Esophagus muscularis mucosa (tissue), 4 donors: ENCODE measurements around the gene MACROD2. TPM values are rescaled to one million over a fixed set of nuclear protein-coding genes. Genes with fewer than 3 reads are reported as not detected.

ENCODE experiments used
- DNase-seq: peaks from one replicate; pipeline ENCODE4 v3.0.0-alpha.2; 2017; ENCODE audit errors: extremely low spot score
- H3K27ac ChIP-seq, 4 donors: fragments of 200-600 bp; sonication (generic); replicated peaks in 1 of 4; 1 replicate in 3 of 4; 2 replicates in 1 of 4; pipeline ENCODE4 v1.5.1; 2016 to 2019; ENCODE audit warnings: mild to moderate bottlenecking in 1 of 4
- H3K27me3 ChIP-seq, 4 donors: fragments of 200-600 bp; sonication (generic); one replicate each; pipeline versions ENCODE4 v1.5.1 to v1.6.0; 2016 to 2019
- H3K36me3 ChIP-seq, 4 donors: fragments of 200-600 bp; sonication (generic); one replicate each; pipeline ENCODE4 v1.5.1; 2016 to 2019
- H3K4me1 ChIP-seq, 4 donors: fragments of 200-600 bp; sonication (generic); one replicate each; pipeline ENCODE4 v1.5.1; 2016 to 2019
- H3K4me3 ChIP-seq, 4 donors: fragments of 200-600 bp; sonication (generic); 1 replicate in 2 of 4; 2 replicates in 2 of 4; pipeline ENCODE4 v1.5.1; 2016 to 2019; ENCODE audit warnings: mild to moderate bottlenecking in 4 of 4, moderate library complexity in 1 of 4
- H3K9me3 ChIP-seq, 4 donors: fragments of 200-600 bp; sonication (generic); 1 replicate in 3 of 4; 2 replicates in 1 of 4; pipeline ENCODE4 v1.5.1; 2016 to 2019
- EP300 ChIP-seq: sonication (generic); formaldehyde crosslinking; IDR thresholded peaks from one replicate; pipeline ENCODE4 v1.6.1; 2017; ENCODE audit warnings: antibody characterized with exemption
- POLR2A ChIP-seq: fragments of 450-650 bp; IDR thresholded peaks from one replicate; pipeline ENCODE4 v1.6.1; 2017; ENCODE audit warnings: antibody characterized with exemption, moderate library complexity, mild to moderate bottlenecking, low read depth
- POLR2AphosphoS5 ChIP-seq, 2 donors: sonication (generic); formaldehyde crosslinking; IDR thresholded peaks; one replicate each; pipeline ENCODE4 v1.6.1; 2017; ENCODE audit warnings: antibody characterized with exemption in 2 of 2
- WGBS: methylation state at CpG from one replicate; pipeline ENCODE4 v1.1.5; 2018; 5-methylcytosine and 5-hydroxymethylcytosine counted together
- intact Hi-C: fragments of 100-400 bp; cut with DNase I; formaldehyde crosslinking; loops from one replicate; pipeline ENCODE4 v1.15.1; 2023
- total RNA-seq, 4 donors: library from RNA; depleted of rRNA; stranded (reverse); fragments of >200 nt; gene quantifications; one replicate each; pipeline versions ENCODE4 v1.1.0 to v1.2.1, GENCODE V29; 2016
- TF ChIP-seq, protein P1 (sequence below), 3 experiments: fragments of 200-600 bp in 2 of 3; fragments of 450-650 bp in 1 of 3; sonication (generic) in 2 of 3; IDR thresholded peaks; one replicate each; pipeline ENCODE4 v1.5.1; 2017 to 2019; ENCODE audit warnings: antibody characterized with exemption in 3 of 3, mild to moderate bottlenecking in 2 of 3, moderate library complexity in 1 of 3

The MACROD2 gene
- total RNA-seq, 4 donors from 2014 or later = 1.4 to 3.6 (median 2.6) TPM

DNA sequence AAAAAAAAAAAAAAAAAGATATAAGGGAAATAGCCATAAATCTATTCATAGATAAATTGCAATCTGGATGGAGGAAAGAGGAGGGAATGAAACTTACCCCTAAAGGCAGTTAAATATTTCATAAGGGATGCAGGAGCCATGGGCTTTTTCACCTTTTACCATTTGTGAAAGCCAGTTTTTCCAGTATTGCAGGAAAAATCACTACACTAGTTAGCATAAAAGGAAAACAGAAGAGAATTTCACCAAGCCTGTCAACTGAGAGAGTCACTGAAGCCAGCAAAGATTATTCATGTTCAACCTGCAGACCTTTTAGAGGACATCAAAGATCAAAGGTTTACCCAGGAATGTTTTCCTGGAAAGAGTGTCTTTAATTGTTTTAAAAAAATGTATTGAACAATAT lies 1608.2 kb downstream of the MACROD2 start:
- H3K4me1 ChIP-seq = no peaks in the 10 kb centered on the region
- no peak overlapping the region for H3K27ac ChIP-seq
- no peaks in the 10 kb centered on the region for H3K36me3 ChIP-seq
- no peak for TF ChIP-seq POLR2A
- TF ChIP-seq, protein P1, sequence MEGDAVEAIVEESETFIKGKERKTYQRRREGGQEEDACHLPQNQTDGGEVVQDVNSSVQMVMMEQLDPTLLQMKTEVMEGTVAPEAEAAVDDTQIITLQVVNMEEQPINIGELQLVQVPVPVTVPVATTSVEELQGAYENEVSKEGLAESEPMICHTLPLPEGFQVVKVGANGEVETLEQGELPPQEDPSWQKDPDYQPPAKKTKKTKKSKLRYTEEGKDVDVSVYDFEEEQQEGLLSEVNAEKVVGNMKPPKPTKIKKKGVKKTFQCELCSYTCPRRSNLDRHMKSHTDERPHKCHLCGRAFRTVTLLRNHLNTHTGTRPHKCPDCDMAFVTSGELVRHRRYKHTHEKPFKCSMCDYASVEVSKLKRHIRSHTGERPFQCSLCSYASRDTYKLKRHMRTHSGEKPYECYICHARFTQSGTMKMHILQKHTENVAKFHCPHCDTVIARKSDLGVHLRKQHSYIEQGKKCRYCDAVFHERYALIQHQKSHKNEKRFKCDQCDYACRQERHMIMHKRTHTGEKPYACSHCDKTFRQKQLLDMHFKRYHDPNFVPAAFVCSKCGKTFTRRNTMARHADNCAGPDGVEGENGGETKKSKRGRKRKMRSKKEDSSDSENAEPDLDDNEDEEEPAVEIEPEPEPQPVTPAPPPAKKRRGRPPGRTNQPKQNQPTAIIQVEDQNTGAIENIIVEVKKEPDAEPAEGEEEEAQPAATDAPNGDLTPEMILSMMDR (IDR thresholded peaks at IDR 0.05) = no peak
- TF ChIP-seq EP300 = no peak
- no peak for TF ChIP-seq POLR2AphosphoS5 (IDR thresholded peaks at IDR 0.05)
- H3K4me3 ChIP-seq = no peak overlapping the region
- no peak for DNase-seq
- intact Hi-C loops = no loop called here
- no peaks in the 10 kb centered on the region for H3K9me3 ChIP-seq
- no peaks in the 10 kb centered on the region for H3K27me3 ChIP-seq

DNA sequence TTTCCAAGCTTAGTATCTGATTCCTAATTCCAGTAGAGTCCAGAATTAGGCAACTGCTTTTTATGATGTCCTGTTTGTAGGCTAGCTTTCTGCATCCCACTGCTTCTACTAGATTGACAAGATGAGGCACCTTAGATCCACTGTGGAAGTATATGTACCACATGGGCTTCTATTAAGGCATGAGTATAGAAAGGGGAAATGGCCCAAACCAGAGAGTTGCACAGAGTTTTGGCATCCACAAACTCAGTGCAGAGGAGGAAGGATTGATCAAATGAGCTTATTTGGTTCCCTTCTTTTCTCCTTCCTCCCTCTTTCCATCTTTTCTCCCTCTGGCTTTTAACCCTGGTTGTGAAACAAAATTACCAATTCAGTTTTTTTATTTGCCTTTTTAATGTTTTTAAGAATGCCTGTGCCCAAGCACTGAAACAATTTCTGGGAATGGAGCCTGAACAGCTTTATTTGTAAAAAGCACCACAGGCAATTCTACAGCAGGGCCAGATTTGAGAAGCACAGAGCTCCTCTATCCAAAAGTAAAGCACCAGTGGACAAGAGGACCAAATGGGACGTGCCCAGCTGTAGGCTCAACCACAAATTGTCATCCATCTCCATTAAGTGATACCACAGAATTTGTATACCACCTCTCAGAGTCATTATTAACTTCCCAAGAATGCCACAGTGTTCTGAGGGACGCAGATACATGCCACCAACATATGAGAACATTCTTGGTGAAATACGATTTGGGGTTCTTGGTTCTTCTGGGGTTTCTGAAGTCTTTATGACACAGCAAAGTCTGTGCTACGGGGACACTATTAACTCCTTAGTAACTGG lies 1608.9 kb downstream of the MACROD2 start:
- H3K4me1 ChIP-seq = no peaks in the 10 kb centered on the region
- WGBS = 71% methylated on average over 4 of the region's 4 CpGs
- TF ChIP-seq, protein P1 (IDR thresholded peaks at IDR 0.05) = no peak
- TF ChIP-seq POLR2AphosphoS5 (IDR thresholded peaks at IDR 0.05) = no peak
- TF ChIP-seq EP300 = no peak
- no peak for TF ChIP-seq POLR2A
- H3K9me3 ChIP-seq = no peaks in the 10 kb centered on the region
- no peaks in the 10 kb centered on the region for H3K36me3 ChIP-seq
- H3K27ac ChIP-seq = no peak overlapping the region
- H3K4me3 ChIP-seq = no peak overlapping the region
- intact Hi-C loops = no loop called here
- H3K27me3 ChIP-seq = no peaks in the 10 kb centered on the region
- DNase-seq = no peak

DNA sequence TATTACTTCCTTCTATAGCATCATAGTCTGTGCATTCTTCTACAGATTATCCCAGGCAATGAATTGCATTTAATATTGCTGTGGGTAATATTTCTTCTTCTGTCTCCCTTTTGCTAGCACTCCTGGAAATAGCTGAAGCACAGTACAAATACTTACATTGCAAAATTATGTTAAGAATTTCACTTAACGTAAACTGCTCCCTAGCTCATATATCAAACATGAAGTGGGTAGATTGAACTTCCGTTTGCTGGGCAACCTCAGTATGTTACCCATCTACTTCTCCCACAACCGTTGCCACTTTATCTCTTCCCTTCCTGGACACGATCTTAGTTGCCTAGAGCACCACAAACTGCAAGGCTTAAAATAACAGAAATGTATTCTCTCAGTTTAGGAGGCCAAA lies 1614.6 kb downstream of the MACROD2 start:
- Histone ChIP-seq H3K27ac (no peak overlapping the region), H3K9me3 (no peaks in the 10 kb centered on the region), H3K4me1 (peaks cover 0 to 19% (median 0%) of the 10 kb centered on the region in 4 donors), H3K36me3 (no peaks in the 10 kb centered on the region), H3K27me3 (no peaks in the 10 kb centered on the region), H3K4me3 (no peak overlapping the region)
- WGBS = 27% methylated on average over 4 of the region's 4 CpGs
- no peak for DNase-seq
- intact Hi-C loops = no loop called here
- TF ChIP-seq POLR2AphosphoS5 (IDR thresholded peaks at IDR 0.05) = no peak

DNA sequence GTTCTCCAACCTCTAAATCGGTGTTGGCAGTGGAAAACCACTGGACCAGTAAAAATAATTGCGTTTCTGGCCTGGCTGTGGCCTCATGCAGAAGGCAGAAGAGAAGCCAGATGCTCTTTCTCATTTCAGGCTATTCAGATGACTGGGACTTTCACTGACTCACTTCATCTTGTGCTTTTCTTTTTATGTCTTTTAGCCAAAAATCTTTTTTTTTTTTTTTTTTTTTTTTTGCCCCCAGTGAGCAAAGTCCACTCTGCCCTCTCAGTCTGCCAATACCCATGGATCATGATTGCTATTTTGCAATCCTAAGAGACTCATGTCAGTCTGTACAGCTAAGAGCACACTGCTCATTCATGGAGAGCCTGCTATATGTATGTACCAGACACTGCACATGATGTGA lies 1615.5 kb downstream of the MACROD2 start:
- no peaks in the 10 kb centered on the region for H3K9me3 ChIP-seq
- no peak for DNase-seq
- WGBS = 70% methylated on average over 2 of the region's 2 CpGs
- H3K4me3 ChIP-seq = no peak overlapping the region
- no peaks in the 10 kb centered on the region for H3K36me3 ChIP-seq
- TF ChIP-seq POLR2A = no peak
- no peak for TF ChIP-seq POLR2AphosphoS5 (IDR thresholded peaks at IDR 0.05)
- no peak for TF ChIP-seq EP300
- TF ChIP-seq, protein P1 (IDR thresholded peaks at IDR 0.05) = no peak
- intact Hi-C loops = no loop called here
- H3K27ac ChIP-seq = no peak overlapping the region
- peaks cover 0 to 19% (median 0%) of the 10 kb centered on the region in 4 donors for H3K4me1 ChIP-seq
- no peaks in the 10 kb centered on the region for H3K27me3 ChIP-seq

DNA sequence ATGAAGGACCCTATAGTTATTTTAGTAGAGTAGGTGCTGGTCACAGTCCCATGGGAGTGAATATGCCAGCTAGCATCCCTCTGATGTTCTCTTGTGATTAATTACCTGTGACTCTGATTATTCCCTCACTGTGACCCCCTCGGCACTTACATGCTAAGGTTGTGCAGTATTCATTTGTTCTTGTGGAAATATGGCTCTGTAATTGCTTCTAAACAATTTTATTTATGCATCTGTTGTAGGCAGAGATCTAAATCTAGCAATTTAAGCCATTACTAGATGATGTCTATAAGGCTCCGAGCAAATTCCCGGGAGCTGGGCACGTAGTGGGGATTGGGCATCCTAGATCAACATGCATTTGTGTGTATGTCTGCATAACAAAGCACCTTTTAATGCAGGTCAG lies 1616.2 kb downstream of the MACROD2 start:
- DNase-seq = no peak
- Histone ChIP-seq H3K4me3 (no peak overlapping the region), H3K4me1 (peaks cover 0 to 19% (median 0%) of the 10 kb centered on the region in 4 donors), H3K27ac (no peak overlapping the region), H3K9me3 (no peaks in the 10 kb centered on the region), H3K27me3 (no peaks in the 10 kb centered on the region), H3K36me3 (no peaks in the 10 kb centered on the region)
- WGBS = 95% methylated on average over 4 of the region's 4 CpGs
- intact Hi-C loops = no loop called here
- TF ChIP-seq EP300 = no peak
- TF ChIP-seq, protein P1 (IDR thresholded peaks at IDR 0.05) = no peak
- TF ChIP-seq POLR2AphosphoS5 (IDR thresholded peaks at IDR 0.05) = no peak
- TF ChIP-seq POLR2A = no peak
